HEK293 (cell line): Measurements from ENCODE around the gene SCAF1.

Source experiments
- GLI2 ChIP-seq: fragments of 450-650 bp; formaldehyde crosslinking; IDR thresholded peaks from 2 replicates; pipeline ENCODE4; 2017; ENCODE audit warnings: missing biosample characterization, missing genetic modification characterization, low read depth, borderline replicate concordance
- YY1 ChIP-seq: fragments of 450-650 bp; formaldehyde crosslinking; IDR thresholded peaks from 2 replicates; pipeline ENCODE4 v1.5.1; 2018; ENCODE audit warnings: missing biosample characterization, missing genetic modification characterization
- ZNF24 ChIP-seq: fragments of 450-650 bp; formaldehyde crosslinking; IDR thresholded peaks from 2 replicates; pipeline ENCODE4 v1.5.1; 2016; ENCODE audit warnings: missing biosample characterization, missing genetic modification characterization
- ZNF510 ChIP-seq: fragments of 450-650 bp; formaldehyde crosslinking; IDR thresholded peaks from 2 replicates; pipeline ENCODE4 v1.5.1; 2018; ENCODE audit warnings: mild to moderate bottlenecking, missing genetic modification characterization, missing biosample characterization; ENCODE audit not compliant: insufficient replicate concordance
- ZNF623 ChIP-seq: fragments of 450-650 bp; formaldehyde crosslinking; IDR thresholded peaks from 2 replicates; pipeline ENCODE4 v1.5.1; 2016; ENCODE audit warnings: missing biosample characterization, missing genetic modification characterization
- ZNF624 ChIP-seq: fragments of 450-650 bp; formaldehyde crosslinking; IDR thresholded peaks from 2 replicates; pipeline ENCODE4 v1.5.1; 2017; ENCODE audit warnings: missing biosample characterization, missing genetic modification characterization
- ZNF626 ChIP-seq: fragments of 450-650 bp; sonication (Bioruptor Pico); formaldehyde crosslinking; IDR thresholded peaks from 2 replicates; pipeline ENCODE4 v1.5.1; 2018; ENCODE audit warnings: missing biosample characterization, missing genetic modification characterization, inconsistent platforms
- TF ChIP-seq, protein P1 (sequence below): fragments of 450-650 bp; formaldehyde crosslinking; IDR thresholded peaks from 2 replicates; pipeline ENCODE4 v1.5.1; 2016; ENCODE audit warnings: missing biosample characterization, missing genetic modification characterization
- TF ChIP-seq, protein P2 (sequence below): fragments of 450-650 bp; formaldehyde crosslinking; IDR thresholded peaks from 2 replicates; pipeline ENCODE4 v1.5.1; 2016; ENCODE audit warnings: missing biosample characterization, missing genetic modification characterization, low read depth
- TF ChIP-seq, protein P3 (sequence below): fragments of 450-650 bp; formaldehyde crosslinking; IDR thresholded peaks from 2 replicates; pipeline ENCODE4 v1.5.1; 2016; ENCODE audit warnings: missing biosample characterization, missing genetic modification characterization
- TF ChIP-seq, protein P4 (sequence below): fragments of 450-650 bp; formaldehyde crosslinking; IDR thresholded peaks from 2 replicates; pipeline ENCODE4 v1.5.1; 2016; ENCODE audit warnings: missing biosample characterization, missing genetic modification characterization

DNA sequence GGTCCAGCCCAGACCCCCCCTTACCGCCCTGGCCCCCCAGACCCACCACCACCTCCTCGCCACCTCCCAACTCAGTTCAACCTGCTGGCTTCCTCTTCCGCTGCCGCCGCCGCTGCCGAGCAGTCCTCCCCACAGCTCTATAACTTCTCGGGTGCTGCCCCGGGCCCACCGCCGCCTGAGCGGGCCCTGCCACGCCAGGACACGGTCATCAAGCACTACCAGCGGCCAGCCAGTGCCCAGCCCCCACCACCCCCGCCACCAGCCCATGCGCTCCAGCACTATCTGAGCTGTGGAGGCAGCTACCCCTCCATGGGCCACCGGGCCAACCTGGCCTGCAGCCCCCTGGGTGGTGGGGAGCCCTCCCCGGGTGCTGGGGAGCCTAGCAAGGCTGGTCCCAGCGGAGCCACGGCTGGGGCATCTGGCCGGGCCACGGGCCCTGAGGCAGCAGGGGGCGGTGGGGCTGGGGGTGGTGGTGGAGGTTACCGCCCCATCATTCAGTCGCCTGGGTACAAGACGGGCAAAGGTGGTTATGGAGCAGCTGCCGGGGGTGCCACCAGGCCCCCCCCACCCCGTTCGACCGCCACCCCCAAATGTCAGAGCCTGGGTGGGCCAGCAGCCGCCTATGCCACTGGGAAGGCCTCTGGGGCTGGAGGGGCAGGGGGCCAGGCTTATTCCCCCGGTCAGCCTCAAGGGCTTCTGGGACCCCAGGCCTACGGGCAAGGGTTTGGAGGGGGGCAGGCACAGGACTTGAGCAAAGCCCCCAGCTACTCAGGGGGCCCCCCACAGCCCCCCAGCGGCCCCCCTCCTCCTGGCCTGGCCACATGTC lies 46.8 kb upstream of the SCAF1 start:
- TF ChIP-seq ZNF24 (tag by site-specific recombination) (no peak), ZNF623 (tag by site-specific recombination) (no peak), ZNF624 (tag by site-specific recombination) (no peak), ZNF626 (tag by site-specific recombination) (no peak), GLI2 (tag by site-specific recombination) (no peak), YY1 (no peak), ZNF510 (tag by site-specific recombination) (no peak)
- TF ChIP-seq, protein P1, sequence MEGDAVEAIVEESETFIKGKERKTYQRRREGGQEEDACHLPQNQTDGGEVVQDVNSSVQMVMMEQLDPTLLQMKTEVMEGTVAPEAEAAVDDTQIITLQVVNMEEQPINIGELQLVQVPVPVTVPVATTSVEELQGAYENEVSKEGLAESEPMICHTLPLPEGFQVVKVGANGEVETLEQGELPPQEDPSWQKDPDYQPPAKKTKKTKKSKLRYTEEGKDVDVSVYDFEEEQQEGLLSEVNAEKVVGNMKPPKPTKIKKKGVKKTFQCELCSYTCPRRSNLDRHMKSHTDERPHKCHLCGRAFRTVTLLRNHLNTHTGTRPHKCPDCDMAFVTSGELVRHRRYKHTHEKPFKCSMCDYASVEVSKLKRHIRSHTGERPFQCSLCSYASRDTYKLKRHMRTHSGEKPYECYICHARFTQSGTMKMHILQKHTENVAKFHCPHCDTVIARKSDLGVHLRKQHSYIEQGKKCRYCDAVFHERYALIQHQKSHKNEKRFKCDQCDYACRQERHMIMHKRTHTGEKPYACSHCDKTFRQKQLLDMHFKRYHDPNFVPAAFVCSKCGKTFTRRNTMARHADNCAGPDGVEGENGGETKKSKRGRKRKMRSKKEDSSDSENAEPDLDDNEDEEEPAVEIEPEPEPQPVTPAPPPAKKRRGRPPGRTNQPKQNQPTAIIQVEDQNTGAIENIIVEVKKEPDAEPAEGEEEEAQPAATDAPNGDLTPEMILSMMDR (tag by site-specific recombination) = no peak
- TF ChIP-seq, protein P2, sequence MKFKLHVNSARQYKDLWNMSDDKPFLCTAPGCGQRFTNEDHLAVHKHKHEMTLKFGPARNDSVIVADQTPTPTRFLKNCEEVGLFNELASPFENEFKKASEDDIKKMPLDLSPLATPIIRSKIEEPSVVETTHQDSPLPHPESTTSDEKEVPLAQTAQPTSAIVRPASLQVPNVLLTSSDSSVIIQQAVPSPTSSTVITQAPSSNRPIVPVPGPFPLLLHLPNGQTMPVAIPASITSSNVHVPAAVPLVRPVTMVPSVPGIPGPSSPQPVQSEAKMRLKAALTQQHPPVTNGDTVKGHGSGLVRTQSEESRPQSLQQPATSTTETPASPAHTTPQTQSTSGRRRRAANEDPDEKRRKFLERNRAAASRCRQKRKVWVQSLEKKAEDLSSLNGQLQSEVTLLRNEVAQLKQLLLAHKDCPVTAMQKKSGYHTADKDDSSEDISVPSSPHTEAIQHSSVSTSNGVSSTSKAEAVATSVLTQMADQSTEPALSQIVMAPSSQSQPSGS (tag by site-specific recombination) = no peak
- TF ChIP-seq, protein P3, sequence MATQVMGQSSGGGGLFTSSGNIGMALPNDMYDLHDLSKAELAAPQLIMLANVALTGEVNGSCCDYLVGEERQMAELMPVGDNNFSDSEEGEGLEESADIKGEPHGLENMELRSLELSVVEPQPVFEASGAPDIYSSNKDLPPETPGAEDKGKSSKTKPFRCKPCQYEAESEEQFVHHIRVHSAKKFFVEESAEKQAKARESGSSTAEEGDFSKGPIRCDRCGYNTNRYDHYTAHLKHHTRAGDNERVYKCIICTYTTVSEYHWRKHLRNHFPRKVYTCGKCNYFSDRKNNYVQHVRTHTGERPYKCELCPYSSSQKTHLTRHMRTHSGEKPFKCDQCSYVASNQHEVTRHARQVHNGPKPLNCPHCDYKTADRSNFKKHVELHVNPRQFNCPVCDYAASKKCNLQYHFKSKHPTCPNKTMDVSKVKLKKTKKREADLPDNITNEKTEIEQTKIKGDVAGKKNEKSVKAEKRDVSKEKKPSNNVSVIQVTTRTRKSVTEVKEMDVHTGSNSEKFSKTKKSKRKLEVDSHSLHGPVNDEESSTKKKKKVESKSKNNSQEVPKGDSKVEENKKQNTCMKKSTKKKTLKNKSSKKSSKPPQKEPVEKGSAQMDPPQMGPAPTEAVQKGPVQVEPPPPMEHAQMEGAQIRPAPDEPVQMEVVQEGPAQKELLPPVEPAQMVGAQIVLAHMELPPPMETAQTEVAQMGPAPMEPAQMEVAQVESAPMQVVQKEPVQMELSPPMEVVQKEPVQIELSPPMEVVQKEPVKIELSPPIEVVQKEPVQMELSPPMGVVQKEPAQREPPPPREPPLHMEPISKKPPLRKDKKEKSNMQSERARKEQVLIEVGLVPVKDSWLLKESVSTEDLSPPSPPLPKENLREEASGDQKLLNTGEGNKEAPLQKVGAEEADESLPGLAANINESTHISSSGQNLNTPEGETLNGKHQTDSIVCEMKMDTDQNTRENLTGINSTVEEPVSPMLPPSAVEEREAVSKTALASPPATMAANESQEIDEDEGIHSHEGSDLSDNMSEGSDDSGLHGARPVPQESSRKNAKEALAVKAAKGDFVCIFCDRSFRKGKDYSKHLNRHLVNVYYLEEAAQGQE (tag by site-specific recombination) = no peak
- TF ChIP-seq, protein P4, sequence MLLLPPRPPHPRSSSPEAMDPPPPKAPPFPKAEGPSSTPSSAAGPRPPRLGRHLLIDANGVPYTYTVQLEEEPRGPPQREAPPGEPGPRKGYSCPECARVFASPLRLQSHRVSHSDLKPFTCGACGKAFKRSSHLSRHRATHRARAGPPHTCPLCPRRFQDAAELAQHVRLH (tag by site-specific recombination) = no peak
